B cell (primary cell): ENCODE data around the gene PRKAR2A. TPM values are rescaled to one million over a fixed set of nuclear protein-coding genes. Genes with fewer than 3 reads are reported as not detected.

ENCODE experiments used
- ATAC-seq: fragments of 200-7000 bp; cut with Tn5 transposase; one replicate; pipeline ENCODE4 v1.10.0; 2021; ENCODE audit warnings: low read depth, mild to moderate bottlenecking, moderate number of reproducible peaks, moderate library complexity
- CTCF ChIA-PET: fragments of 350-600 bp; sonication (Branson Sonifier 250); formaldehyde crosslinking; loops from one replicate; lab custom pipeline; 2021; ENCODE audit warnings: antibody characterized with exemption, inconsistent platforms; lab: Charles Lee
- POLR2A ChIA-PET: fragments of 350-600 bp; sonication (Branson Sonifier 250); formaldehyde crosslinking; loops from one replicate; lab custom pipeline; 2021; ENCODE audit warnings: antibody characterized with exemption; lab: Charles Lee
- DNase-seq: peaks from one replicate; pipeline ENCODE4 v3.0.0; 2013
- H2AFZ ChIP-seq: 2 replicates; pipeline ENCODE4 v1.6.1; 2012; ENCODE audit warnings: mild to moderate bottlenecking, low read depth, low read length; ENCODE audit not compliant: insufficient read depth, poor library complexity, severe bottlenecking
- H3K27ac ChIP-seq, 2 donors: 1 replicate in 1 of 2; 2 replicates in 1 of 2; pipeline ENCODE4 v1.5.1; 2012 to 2013; ENCODE audit warnings: low read length in 2 of 2, mild to moderate bottlenecking in 2 of 2, moderate library complexity in 1 of 2
- H3K27me3 ChIP-seq, 4 experiments: fragments of 200-600 bp in 1 of 4; sonication (generic) in 1 of 4; replicated peaks in 1 of 4; 1 replicate in 2 of 4; 2 replicates in 2 of 4; pipeline versions ENCODE4 v1.6.1 to v1.7.0; 2013 to 2016; ENCODE audit warnings: low read length in 3 of 4, mild to moderate bottlenecking in 2 of 4, mixed read lengths in 1 of 4, moderate library complexity in 1 of 4; ENCODE audit not compliant: insufficient read depth in 4 of 4, control insufficient read depth in 3 of 4; ENCODE audit errors: control extremely low read depth in 1 of 4
- H3K36me3 ChIP-seq, 2 experiments: replicated peaks in 1 of 2; 1 replicate in 1 of 2; 2 replicates in 1 of 2; pipeline versions ENCODE4 v1.6.1 to v1.7.1; 2013; ENCODE audit warnings: low read length in 1 of 2; ENCODE audit not compliant: insufficient read depth in 2 of 2, control insufficient read depth in 1 of 2; ENCODE audit errors: control extremely low read depth in 1 of 2, extremely low read depth in 1 of 2
- H3K4me1 ChIP-seq, 2 donors: fragments of 200-600 bp in 1 of 2; sonication (generic) in 1 of 2; 1 replicate in 1 of 2; 2 replicates in 1 of 2; pipeline versions ENCODE4 v1.5.1 to v1.6.1; 2013 to 2017; ENCODE audit warnings: low read length in 2 of 2; ENCODE audit not compliant: control insufficient read depth in 2 of 2, insufficient read depth in 2 of 2
- H3K4me2 ChIP-seq: replicated peaks from 2 replicates; pipeline ENCODE3; 2012; ENCODE audit warnings: mild to moderate bottlenecking, low read depth, low read length; ENCODE audit not compliant: poor library complexity, severe bottlenecking
- H3K4me3 ChIP-seq, 5 experiments: fragments of 200-600 bp in 1 of 5; sonication (generic) in 1 of 5; 1 replicate in 3 of 5; 2 replicates in 2 of 5; pipeline versions ENCODE4 v1.5.1 to v1.7.0; 2011 to 2016; ENCODE audit warnings: low read length in 4 of 5, mild to moderate bottlenecking in 4 of 5, low read depth in 2 of 5, control low read depth in 1 of 5, moderate library complexity in 1 of 5; ENCODE audit not compliant: insufficient read depth in 1 of 5; ENCODE audit errors: control extremely low read depth in 1 of 5, extremely low read depth in 1 of 5
- H3K79me2 ChIP-seq: fragments of 200-600 bp; sonication (generic); one replicate; pipeline ENCODE4 v1.6.0; 2016; ENCODE audit warnings: low read length; ENCODE audit not compliant: control insufficient read depth, insufficient read depth
- H3K9ac ChIP-seq: fragments of 200-600 bp; sonication (generic); 2 replicates; pipeline ENCODE4 v1.6.1; 2017; ENCODE audit warnings: mild to moderate bottlenecking, low read length, moderate library complexity
- H3K9me3 ChIP-seq, 3 donors: one replicate each; pipeline versions ENCODE4 v1.6.1 to v1.7.1; 2013; ENCODE audit warnings: low read length in 2 of 3; ENCODE audit not compliant: control insufficient read depth in 2 of 3, insufficient read depth in 1 of 3; ENCODE audit errors: control extremely low read depth in 1 of 3
- H4K20me1 ChIP-seq: 2 replicates; pipeline ENCODE4 v1.6.0; 2012; ENCODE audit warnings: mild to moderate bottlenecking, low read length; ENCODE audit not compliant: insufficient read depth, control insufficient read depth, poor library complexity, severe bottlenecking
- H3K27ac Mint-ChIP-seq: one replicate; pipeline ENCODE4 v1.8.0; 2021; ENCODE audit warnings: mixed read lengths
- H3K27me3 Mint-ChIP-seq: one replicate; pipeline ENCODE4 v1.8.0; 2021; ENCODE audit warnings: mixed read lengths
- H3K4me1 Mint-ChIP-seq: one replicate; pipeline ENCODE4 v1.8.0; 2021; ENCODE audit warnings: mixed read lengths
- H3K4me3 Mint-ChIP-seq: one replicate; pipeline ENCODE4 v1.8.0; 2021; ENCODE audit warnings: mixed read lengths
- H3K9me3 Mint-ChIP-seq: one replicate; pipeline ENCODE4 v1.8.0; 2022; ENCODE audit warnings: mixed read lengths; ENCODE audit not compliant: insufficient read depth
- CTCF ChIP-seq: fragments of 200-600 bp; IDR thresholded peaks from one replicate; pipeline ENCODE4 v1.8.0; 2022; ENCODE audit warnings: antibody characterized with exemption, mild to moderate bottlenecking
- EZH2 ChIP-seq: IDR thresholded peaks from 2 replicates; pipeline ENCODE4 v1.6.1; 2012; ENCODE audit warnings: borderline replicate concordance, low read depth, mild to moderate bottlenecking, moderate library complexity, low read length; ENCODE audit not compliant: insufficient read depth, poor library complexity, severe bottlenecking
- WGBS: methylation state at CpG from one replicate; pipeline ENCODE4 v1.1.5; 2013; ENCODE audit warnings: missing lambda C conversion rate; ENCODE audit not compliant: insufficient coverage; 5-methylcytosine and 5-hydroxymethylcytosine counted together
- intact Hi-C: fragments of 100-400 bp; cut with micrococcal nuclease; formaldehyde crosslinking; loops from one replicate; pipeline ENCODE4 v1.10.0; 2022
- polyA plus RNA-seq: library from polyadenylated mRNA; depleted of rRNA; stranded (reverse); fragments of >200 nt; gene quantifications from 2 replicates; pipeline ENCODE4 v1.2.3, GENCODE V29; 2012
- total RNA-seq, 2 donors: library from RNA; stranded (reverse); fragments of 120-200 nt in 1 of 2; gene quantifications; 1 replicate in 1 of 2; 2 replicates in 1 of 2; pipeline versions ENCODE4 v1.2.3 to v1.2.4, GENCODE V29; 2013 to 2022

Gene PRKAR2A
- total and polyA plus RNA-seq, 2 donors (not counting 1 experiment from before 2014, with no cell fraction given) = 4.3 to 25.0 TPM

- POLR2A ChIA-PET = no interaction called here
- 100% methylated on average over 8 of the region's 8 CpGs for WGBS
- ATAC-seq = no peak
- DNase-seq = no peak
- H3K4me1 Mint-ChIP-seq = no peaks in the 10 kb centered on the region
- H3K4me3 ChIP-seq = no peak overlapping the region
- no peak overlapping the region for H2AFZ ChIP-seq
- H3K27me3 ChIP-seq = no peaks in the 10 kb centered on the region
- no peak overlapping the region for H3K27ac ChIP-seq
- H3K4me1 ChIP-seq = no peaks in the 10 kb centered on the region
- no peak overlapping the region for H3K4me2 ChIP-seq
- TF ChIP-seq CTCF = no peak
- TF ChIP-seq EZH2 = no peak
- H3K9me3 Mint-ChIP-seq = no peaks in the 10 kb centered on the region
- peaks cover 5 to 6% of the 10 kb centered on the region in 2 experiments for H3K36me3 ChIP-seq
- no peaks in the 10 kb centered on the region for H4K20me1 ChIP-seq
- CTCF ChIA-PET = no interaction called here
- H3K4me3 Mint-ChIP-seq = no peak overlapping the region
- H3K27ac Mint-ChIP-seq = no peak overlapping the region
- H3K9me3 ChIP-seq = no peaks in the 10 kb centered on the region
- H3K9ac ChIP-seq = no peak overlapping the region
- H3K27me3 Mint-ChIP-seq = no peaks in the 10 kb centered on the region
- intact Hi-C loops = no loop called here
- H3K79me2 ChIP-seq = peaks cover 33% of the 10 kb centered on the region
Measured at GRCh38 chr3:48891606-48892005, 43.9 kb upstream of the PRKAR2A start.

GRCh38 chr3:48885753-48886152 is 38.1 kb upstream of the PRKAR2A start:
- CTCF ChIA-PET = no interaction called here
- intact Hi-C loops = no loop called here
- no peaks in the 10 kb centered on the region for H3K9me3 Mint-ChIP-seq

More at GRCh38 chr3:48885753-48886152, 38.1 kb upstream of the PRKAR2A start:
- TF ChIP-seq CTCF (no peak), EZH2 (no peak)
- no peaks in the 10 kb centered on the region for H3K27me3 ChIP-seq
- H3K9me3 ChIP-seq = no peaks in the 10 kb centered on the region
- no peak overlapping the region for H2AFZ ChIP-seq
- peaks cover 2 to 11% of the 10 kb centered on the region in 2 experiments for H3K36me3 ChIP-seq
- DNase-seq (no peak), ATAC-seq (no peak)
- Mint-ChIP-seq H3K4me3 (no peak overlapping the region), H3K4me1 (no peaks in the 10 kb centered on the region), H3K27me3 (no peaks in the 10 kb centered on the region), H3K27ac (no peak overlapping the region)
- no peak overlapping the region for H3K4me3 ChIP-seq
- H4K20me1 ChIP-seq = no peaks in the 10 kb centered on the region
- no peak overlapping the region for H3K27ac ChIP-seq
- H3K79me2 ChIP-seq = peaks cover 11% of the 10 kb centered on the region
- no peak overlapping the region for H3K9ac ChIP-seq
- POLR2A ChIA-PET = no interaction called here
- H3K4me2 ChIP-seq = no peak overlapping the region
- H3K4me1 ChIP-seq = no peaks in the 10 kb centered on the region
